Measurements from ENCODE around the gene KCTD6. TPM values are rescaled to one million over a fixed set of nuclear protein-coding genes. Genes with fewer than 3 reads are reported as not detected.

The KCTD6 gene
- total and polyA plus RNA-seq, 12 donors: 7.2 to 19.9 (median 11.7) TPM

DNA sequence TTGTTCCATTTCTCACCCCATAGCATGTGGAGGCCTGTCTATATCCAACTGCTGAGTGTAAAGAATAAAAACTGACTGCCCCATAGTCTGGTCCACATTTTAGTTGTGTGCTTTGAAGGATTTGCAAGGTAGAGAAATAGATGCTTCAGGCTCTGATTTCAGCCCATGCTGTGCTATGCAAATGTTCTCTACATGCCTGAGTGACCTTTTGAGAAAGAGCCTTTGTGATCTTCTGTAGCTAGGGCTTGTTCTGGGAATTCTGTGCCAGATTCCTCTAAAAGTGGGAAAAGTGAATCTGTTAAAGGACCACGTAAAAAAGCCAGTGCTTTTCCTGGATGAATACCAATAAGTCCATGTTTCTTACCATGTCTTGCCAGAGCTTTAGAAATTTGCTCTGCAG lies 5.2 kb downstream of the KCTD6 start:
- no peak for TF ChIP-seq POLR2A (IDR thresholded peaks at IDR 0.05)
- TF ChIP-seq, protein P1, sequence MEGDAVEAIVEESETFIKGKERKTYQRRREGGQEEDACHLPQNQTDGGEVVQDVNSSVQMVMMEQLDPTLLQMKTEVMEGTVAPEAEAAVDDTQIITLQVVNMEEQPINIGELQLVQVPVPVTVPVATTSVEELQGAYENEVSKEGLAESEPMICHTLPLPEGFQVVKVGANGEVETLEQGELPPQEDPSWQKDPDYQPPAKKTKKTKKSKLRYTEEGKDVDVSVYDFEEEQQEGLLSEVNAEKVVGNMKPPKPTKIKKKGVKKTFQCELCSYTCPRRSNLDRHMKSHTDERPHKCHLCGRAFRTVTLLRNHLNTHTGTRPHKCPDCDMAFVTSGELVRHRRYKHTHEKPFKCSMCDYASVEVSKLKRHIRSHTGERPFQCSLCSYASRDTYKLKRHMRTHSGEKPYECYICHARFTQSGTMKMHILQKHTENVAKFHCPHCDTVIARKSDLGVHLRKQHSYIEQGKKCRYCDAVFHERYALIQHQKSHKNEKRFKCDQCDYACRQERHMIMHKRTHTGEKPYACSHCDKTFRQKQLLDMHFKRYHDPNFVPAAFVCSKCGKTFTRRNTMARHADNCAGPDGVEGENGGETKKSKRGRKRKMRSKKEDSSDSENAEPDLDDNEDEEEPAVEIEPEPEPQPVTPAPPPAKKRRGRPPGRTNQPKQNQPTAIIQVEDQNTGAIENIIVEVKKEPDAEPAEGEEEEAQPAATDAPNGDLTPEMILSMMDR (IDR thresholded peaks at IDR 0.05): no peak
- Histone ChIP-seq H3K27ac (peak overlapping the region in 1 of 5 donors; percentile 35), H3K9me3 (replicated peaks in 1 of 3) (no peaks in the 10 kb centered on the region), H3K36me3 (replicated peaks in 1 of 2) (peaks cover 0 to 11% of the 10 kb centered on the region in 2 donors), H3K4me1 (replicated peaks in 1 of 2) (peaks cover 3 to 50% of the 10 kb centered on the region in 2 donors), H3K27me3 (no peaks in the 10 kb centered on the region), H3K4me3 (no peak overlapping the region)
- WGBS, 4 donors: 13 to 24% (median 17%) methylated on average over 1 of the region's 1 CpG
- DNase-seq: no peak
- intact Hi-C loops (cut with DNase I): no loop called here

DNA sequence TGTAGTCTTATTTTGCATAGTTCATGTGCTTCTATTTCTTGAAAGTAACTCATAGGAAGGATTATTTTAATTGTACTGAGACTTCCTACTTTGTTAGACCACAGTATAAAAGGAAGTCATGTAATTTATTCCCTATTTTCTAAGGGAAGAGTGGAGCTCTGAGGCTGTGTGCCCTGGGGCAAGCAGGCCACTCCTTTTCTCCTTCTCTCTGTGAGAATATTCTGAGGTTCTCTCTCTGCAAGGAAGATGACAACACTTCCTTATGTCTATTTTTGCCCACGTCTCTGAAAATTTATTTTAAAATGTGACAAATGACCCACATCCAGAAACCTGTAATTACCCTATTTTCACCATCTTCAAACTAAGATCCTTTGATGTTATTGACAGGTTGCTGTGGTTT lies 11.0 kb downstream of the KCTD6 start:
- intact Hi-C loops (cut with DNase I): no loop called here
- Histone ChIP-seq H3K9me3 (replicated peaks in 1 of 3) (no peaks in the 10 kb centered on the region), H3K4me1 (replicated peaks in 1 of 2) (peaks cover 0 to 9% of the 10 kb centered on the region in 2 donors), H3K27ac (no peak overlapping the region), H3K4me3 (no peak overlapping the region), H3K36me3 (replicated peaks in 1 of 2) (peaks cover 0 to 20% of the 10 kb centered on the region in 2 donors), H3K27me3 (no peaks in the 10 kb centered on the region)
- 27 to 46% (median 35%) methylated on average over 1 of the region's 1 CpG for WGBS, 4 donors
- no peak for TF ChIP-seq POLR2A (IDR thresholded peaks at IDR 0.05)
- TF ChIP-seq, protein P1 (IDR thresholded peaks at IDR 0.05): no peak
- no peak for DNase-seq

DNA sequence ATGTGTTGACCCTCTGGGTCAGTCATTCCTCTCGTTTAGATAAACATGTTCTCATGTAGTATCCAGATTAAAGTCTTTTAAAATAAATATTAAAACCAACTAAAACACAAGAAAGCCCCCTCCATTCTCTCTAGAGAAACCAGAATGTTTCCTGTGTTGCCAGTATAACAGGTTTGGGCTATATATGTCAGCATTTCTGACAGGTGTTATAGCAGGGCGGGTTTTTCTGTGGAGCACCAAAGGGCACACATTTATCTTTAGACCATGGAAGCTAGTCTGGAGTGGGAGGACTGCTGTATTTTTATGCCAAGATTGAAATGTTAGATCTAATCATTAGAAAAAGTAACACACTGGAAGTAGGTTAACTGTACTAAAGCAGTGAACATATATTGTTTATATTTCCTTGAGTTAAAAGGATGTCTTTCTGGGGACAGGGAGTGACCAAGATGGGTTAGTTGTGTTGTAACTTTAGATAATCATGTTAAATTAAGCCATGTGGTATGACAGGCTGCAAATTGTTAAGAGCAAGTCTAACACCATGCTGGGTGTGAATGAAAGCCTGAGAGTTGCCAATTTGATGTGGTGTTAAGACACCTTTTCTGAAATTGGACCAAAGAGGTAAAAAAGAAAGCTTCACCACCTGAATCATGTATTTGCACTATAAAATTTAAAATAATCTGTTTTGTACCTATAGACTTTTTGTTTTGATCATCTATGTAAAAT lies 15.6 kb downstream of the KCTD6 start:
- Histone ChIP-seq H3K4me1 (replicated peaks in 1 of 2) (peaks cover 0 to 6% of the 10 kb centered on the region in 2 donors), H3K27ac (no peak overlapping the region), H3K27me3 (no peaks in the 10 kb centered on the region), H3K9me3 (replicated peaks in 1 of 3) (no peaks in the 10 kb centered on the region), H3K4me3 (no peak overlapping the region), H3K36me3 (replicated peaks in 1 of 2) (peaks cover 0 to 20% of the 10 kb centered on the region in 2 donors)
- intact Hi-C loops (cut with DNase I): no loop called here
- no peak for DNase-seq
- TF ChIP-seq, protein P1 (IDR thresholded peaks at IDR 0.05): no peak
- no peak for TF ChIP-seq POLR2A (IDR thresholded peaks at IDR 0.05)
- 72 to 75% (median 73%) methylated on average over 2 of the region's 2 CpGs for WGBS, 4 donors

DNA sequence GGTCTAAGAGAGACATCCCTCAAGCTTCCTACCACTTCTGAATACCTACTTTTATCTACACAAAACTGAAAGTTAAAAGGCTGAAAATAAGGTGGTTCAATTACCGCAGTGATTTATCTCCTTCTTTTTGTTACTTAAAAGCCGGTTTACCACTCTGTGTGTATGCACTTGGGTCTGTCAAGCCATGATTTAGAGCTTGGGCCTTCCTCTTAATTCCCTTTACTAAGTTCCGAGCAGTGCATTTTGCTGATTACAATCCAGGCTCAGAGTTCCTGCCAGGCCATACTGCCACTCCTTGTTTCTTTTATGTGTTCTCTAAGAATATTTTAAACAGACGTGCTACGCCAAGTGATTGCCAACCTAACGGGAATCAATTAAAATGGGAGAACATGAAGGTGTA lies 16.5 kb downstream of the KCTD6 start:
- no peak overlapping the region for H3K4me3 ChIP-seq
- H3K4me1 ChIP-seq (replicated peaks in 1 of 2): no peaks in the 10 kb centered on the region
- H3K9me3 ChIP-seq (replicated peaks in 1 of 3): no peaks in the 10 kb centered on the region
- TF ChIP-seq, protein P1 (IDR thresholded peaks at IDR 0.05): no peak
- TF ChIP-seq POLR2A (IDR thresholded peaks at IDR 0.05): no peak
- no peak for DNase-seq
- H3K27ac ChIP-seq: no peak overlapping the region
- H3K36me3 ChIP-seq (replicated peaks in 1 of 2): peaks cover 0 to 24% of the 10 kb centered on the region in 2 donors
- WGBS, 4 donors: 74 to 78% (median 77%) methylated on average over 6 of the region's 6 CpGs
- no peaks in the 10 kb centered on the region for H3K27me3 ChIP-seq
- intact Hi-C loops (cut with DNase I): no loop called here
